Astrocyte (in vitro differentiated cells and primary cell): ENCODE results near the gene LMO7.

Source experiments
- CTCF ChIP-seq: IDR thresholded peaks from 2 replicates; pipeline ENCODE4 v1.5.1; 2011; ENCODE audit warnings: low read depth, mild to moderate bottlenecking, inconsistent platforms, low read length, moderate library complexity; ENCODE audit not compliant: insufficient read depth
- EZH2 ChIP-seq: IDR thresholded peaks from 2 replicates; pipeline ENCODE4 v1.6.1; 2012; ENCODE audit warnings: mild to moderate bottlenecking, low read length, inconsistent platforms; ENCODE audit not compliant: insufficient read depth

- TF ChIP-seq CTCF: no peak
- TF ChIP-seq EZH2: no peak
Observed at GRCh38 chr13:75704927-75705288, 68.8 kb downstream of the LMO7 start.
